Transverse colon (tissue), 4 donors: Measurements from ENCODE around the gene DMP1.

Experiments used
- CTCF ChIP-seq, 5 experiments: fragments of 200-600 bp in 3 of 5; fragments of 450-650 bp in 2 of 5; sonication (generic) in 3 of 5; IDR thresholded peaks; 1 replicate in 2 of 5; 2 replicates in 3 of 5; pipeline ENCODE4 v1.5.1; 2016 to 2017; ENCODE audit warnings: antibody characterized with exemption in 5 of 5, inconsistent platforms in 3 of 5, mild to moderate bottlenecking in 2 of 5, moderate library complexity in 1 of 5
- POLR2A ChIP-seq: fragments of 450-650 bp; IDR thresholded peaks from one replicate; pipeline ENCODE4 v1.6.1; 2016; ENCODE audit warnings: antibody characterized with exemption, mild to moderate bottlenecking, moderate library complexity
- POLR2AphosphoS5 ChIP-seq, 3 donors: sonication (generic); formaldehyde crosslinking; IDR thresholded peaks; one replicate each; pipeline ENCODE4 v1.6.1; 2016; ENCODE audit warnings: antibody characterized with exemption in 3 of 3

- no peak for TF ChIP-seq CTCF (IDR thresholded peaks at IDR 0.05)
- TF ChIP-seq POLR2AphosphoS5 (IDR thresholded peaks at IDR 0.05), result no peak
- TF ChIP-seq POLR2A, result no peak
Measured at GRCh38 chr4:87616268-87616667, 33.8 kb upstream of the DMP1 start.
